IgD-negative memory B cell (primary cell): ENCODE data around the gene PRSS36. TPM values are rescaled to one million over a fixed set of nuclear protein-coding genes. Genes with fewer than 3 reads are reported as not detected.

ENCODE experiments used
- H3K27ac Mint-ChIP-seq, 3 donors: one replicate each; pipeline ENCODE4 v1.8.0; 2020 to 2022; ENCODE audit warnings: mild to moderate bottlenecking in 3 of 3, mixed read lengths in 3 of 3, moderate library complexity in 1 of 3
- H3K27me3 Mint-ChIP-seq: one replicate; pipeline ENCODE4 v1.8.0; 2021; ENCODE audit warnings: mixed read lengths
- H3K36me3 Mint-ChIP-seq: one replicate; pipeline ENCODE4 v1.8.0; 2020; ENCODE audit warnings: mild to moderate bottlenecking, mixed read lengths
- H3K4me1 Mint-ChIP-seq, 3 donors: one replicate each; pipeline ENCODE4 v1.8.0; 2020 to 2022; ENCODE audit warnings: mixed read lengths in 3 of 3, mild to moderate bottlenecking in 1 of 3
- H3K4me3 Mint-ChIP-seq, 4 donors: one replicate each; pipeline ENCODE4 v1.8.0; 2020 to 2022; ENCODE audit warnings: mild to moderate bottlenecking in 4 of 4, mixed read lengths in 4 of 4, moderate library complexity in 3 of 4
- H3K9me3 Mint-ChIP-seq, 3 donors: one replicate each; pipeline ENCODE4 v1.8.0; 2020 to 2021; ENCODE audit warnings: mixed read lengths in 3 of 3, mild to moderate bottlenecking in 1 of 3
- polyA plus RNA-seq: library from polyadenylated mRNA; unstranded; fragments of 300-500 nt; fragmentation: Illumina TruSeq; gene quantifications from one replicate; pipeline ENCODE4 v1.2.3, GENCODE V29; 2021

The PRSS36 gene
- polyA plus RNA-seq, 1 donor from 2014 or later, result 1.4 TPM

DNA sequence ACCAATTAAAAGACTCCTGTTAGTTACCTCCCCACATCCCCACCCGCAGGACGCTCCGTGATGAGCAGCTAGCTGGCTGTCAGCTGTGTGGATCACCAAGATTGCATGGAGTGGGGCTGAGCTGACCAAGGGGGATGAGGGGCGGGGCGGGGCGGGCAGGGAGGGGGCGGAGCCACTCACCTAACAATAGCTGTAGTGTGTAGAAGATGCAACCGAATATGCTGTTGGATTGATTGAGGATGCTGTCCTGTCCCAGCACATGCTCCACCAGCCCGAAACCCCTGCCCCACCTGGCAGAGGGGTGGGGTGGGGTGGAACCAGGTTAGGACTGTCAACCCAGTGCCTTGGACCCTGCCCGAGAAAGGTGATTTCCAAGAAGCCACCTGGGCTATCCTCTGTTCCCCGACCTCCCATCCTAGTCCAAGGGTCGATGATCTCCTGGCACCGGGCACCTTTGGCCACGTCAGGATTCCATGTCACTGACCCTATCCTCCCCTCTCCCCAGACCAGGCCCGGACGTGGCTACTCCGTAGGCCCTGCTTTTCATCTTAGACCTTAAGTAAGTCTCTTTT, 56.6 kb downstream of the PRSS36 start:
- Mint-ChIP-seq H3K4me3 (peak overlapping the region; percentile 60 to 90 (median 75)), H3K4me1 (peaks cover 17 to 19% (median 19%) of the 10 kb centered on the region in 3 donors), H3K27ac (peak overlapping the region in 2 of 3 donors; percentile 39 to 48), H3K36me3 (peaks cover 2% of the 10 kb centered on the region), H3K9me3 (no peaks in the 10 kb centered on the region), H3K27me3 (no peaks in the 10 kb centered on the region)

DNA sequence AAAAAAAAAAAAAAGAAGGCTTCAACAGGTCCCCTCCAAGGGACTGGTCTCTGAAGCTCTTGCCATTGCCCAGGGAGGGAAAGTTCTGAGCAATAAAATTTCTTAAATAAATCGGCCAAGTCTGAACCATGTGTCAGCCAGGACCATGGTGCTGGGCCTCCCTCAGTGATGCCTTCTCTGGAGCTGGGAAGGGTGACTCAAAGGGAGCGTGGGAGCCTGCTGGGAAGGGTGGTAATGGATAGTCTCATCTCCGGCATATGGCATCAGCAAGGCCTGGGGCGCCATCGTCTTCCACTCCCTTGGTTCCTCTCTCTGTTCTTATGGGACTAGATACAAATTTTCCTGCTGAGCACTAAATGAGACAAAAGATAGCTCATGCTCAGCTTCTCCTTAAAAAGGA, 57.5 kb downstream of the PRSS36 start:
- peaks cover 2% of the 10 kb centered on the region for H3K36me3 Mint-ChIP-seq
- H3K27me3 Mint-ChIP-seq, result no peaks in the 10 kb centered on the region
- H3K4me1 Mint-ChIP-seq, result peaks cover 17 to 19% (median 19%) of the 10 kb centered on the region in 3 donors
- H3K4me3 Mint-ChIP-seq, result peak overlapping the region in 1 of 4 donors; percentile 79
- H3K9me3 Mint-ChIP-seq, result no peaks in the 10 kb centered on the region
- peak overlapping the region in 1 of 3 donors; percentile 48 for H3K27ac Mint-ChIP-seq

DNA sequence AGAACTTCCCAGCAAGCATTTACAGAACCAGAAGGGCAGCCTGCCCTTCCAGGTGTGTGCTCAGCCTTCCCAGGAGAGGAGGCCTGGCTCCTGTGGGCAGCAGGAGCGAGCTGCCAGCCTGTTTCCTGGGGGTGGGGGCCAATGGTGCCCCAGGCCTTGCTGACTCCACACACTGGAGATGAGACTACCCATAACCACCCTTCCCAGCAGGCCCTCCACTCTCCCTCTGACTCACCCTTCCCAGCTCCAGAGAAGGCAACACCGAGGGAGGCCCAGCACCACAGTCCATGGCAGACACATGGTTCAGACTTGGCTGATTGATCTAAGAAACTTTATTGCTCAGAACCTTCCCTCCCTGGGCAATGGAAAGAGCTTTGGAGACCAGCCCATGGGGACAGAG, 59.3 kb downstream of the PRSS36 start:
- Mint-ChIP-seq H3K4me1 (peaks cover 12 to 14% (median 13%) of the 10 kb centered on the region in 3 donors), H3K36me3 (peaks cover 2% of the 10 kb centered on the region), H3K9me3 (no peaks in the 10 kb centered on the region), H3K4me3 (peak overlapping the region in 1 of 4 donors; percentile 35), H3K27me3 (no peaks in the 10 kb centered on the region), H3K27ac (peak overlapping the region in 1 of 3 donors; percentile 16)

DNA sequence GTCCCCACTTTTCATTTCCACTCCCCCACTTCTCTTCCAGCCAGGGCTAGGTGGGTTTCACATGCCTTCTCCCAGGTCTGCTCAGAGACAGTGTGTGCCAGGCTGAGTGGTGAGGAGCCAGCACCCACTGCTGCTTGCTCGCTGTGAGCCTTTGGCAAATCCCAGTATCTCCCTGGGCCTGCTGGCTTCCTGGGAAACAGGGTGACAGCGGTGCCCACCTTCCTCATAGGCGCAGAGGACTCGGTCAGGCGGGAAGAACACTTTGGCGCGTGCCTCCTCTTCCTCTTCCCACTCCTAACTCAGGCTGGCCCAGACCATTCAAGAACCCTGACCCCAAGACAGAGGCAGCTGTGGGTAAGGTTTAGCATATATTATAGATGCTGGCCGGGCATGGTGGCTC, 60.7 kb downstream of the PRSS36 start:
- H3K4me1 Mint-ChIP-seq, result peaks cover 5 to 8% (median 7%) of the 10 kb centered on the region in 3 donors
- H3K4me3 Mint-ChIP-seq, result no peak overlapping the region
- H3K27ac Mint-ChIP-seq, result no peak overlapping the region
- H3K36me3 Mint-ChIP-seq, result peaks cover 2% of the 10 kb centered on the region
- no peaks in the 10 kb centered on the region for H3K27me3 Mint-ChIP-seq
- H3K9me3 Mint-ChIP-seq, result no peaks in the 10 kb centered on the region

Other genes with a start within 250 kb of the PRSS36 start
- gene FBXL19, start 226.5 kb downstream of the PRSS36 start, polyA plus RNA-seq, result 0.26 TPM
- gene ORAI3, start 201.0 kb downstream of the PRSS36 start, polyA plus RNA-seq, result 68.8 TPM
- 3.0 TPM for gene SETD1A, start 192.3 kb downstream of the PRSS36 start, polyA plus RNA-seq
- gene HSD3B7, start 164.9 kb downstream of the PRSS36 start, polyA plus RNA-seq, result not detected
- 0.18 TPM for gene STX1B, start 139.4 kb downstream of the PRSS36 start, polyA plus RNA-seq
- 30.3 TPM for gene STX4, start 116.5 kb downstream of the PRSS36 start, polyA plus RNA-seq
- 10.6 TPM for gene ZNF668, start 75.8 kb downstream of the PRSS36 start, polyA plus RNA-seq
- 9.3 TPM for gene ZNF646, start 75.6 kb downstream of the PRSS36 start, polyA plus RNA-seq
- 0.83 TPM for gene PRSS53, start 61.1 kb downstream of the PRSS36 start, polyA plus RNA-seq
- 90.7 TPM for gene VKORC1, start 55.3 kb downstream of the PRSS36 start, polyA plus RNA-seq
- gene BCKDK, start 41.7 kb downstream of the PRSS36 start, polyA plus RNA-seq, result 38.2 TPM
- 69.5 TPM for gene KAT8, start 32.4 kb downstream of the PRSS36 start, polyA plus RNA-seq
- gene PRSS8, start 14.3 kb downstream of the PRSS36 start, polyA plus RNA-seq, result not detected
- 167 TPM for gene FUS, start 30.1 kb upstream of the PRSS36 start, polyA plus RNA-seq
- 130 TPM for gene PYCARD, start 52.7 kb upstream of the PRSS36 start, polyA plus RNA-seq
- gene TRIM72, start 64.1 kb upstream of the PRSS36 start, polyA plus RNA-seq, result not detected
- not detected for gene PYDC1, start 67.1 kb upstream of the PRSS36 start, polyA plus RNA-seq
- 23.2 TPM for gene ITGAM, start 109.9 kb upstream of the PRSS36 start, polyA plus RNA-seq
- 6.2 TPM for gene ITGAX, start 205.1 kb upstream of the PRSS36 start, polyA plus RNA-seq
- gene ITGAD, start 243.3 kb upstream of the PRSS36 start, polyA plus RNA-seq, result not detected